HG03521 (cell line): ENCODE measurements around the gene GPN1.
"Not testable (repeated sequence)": the region's sequence is repeated elsewhere in the genome, so short reads cannot be mapped to it uniquely, and the experiment has no call there.

Source experiments
- ATAC-seq: cut with Tn5 transposase; IDR thresholded peaks from one replicate; pipeline ENCODE4 v1.9.1; 2021; ENCODE audit warnings: mild to moderate bottlenecking, moderate library complexity; ENCODE audit not compliant: unreplicated experiment

The GPN1 gene

GRCh38 chr2:27628767-27629709, at the start of gene GPN1, which contains the start of gene CCDC121:
Gene GPN1, plus strand, starts transcription at chr2:27629050. Its CDS starts 9 bp downstream, at chr2:27629059.
Gene CCDC121, minus strand, starts transcription at chr2:27629012. Its CDS starts 1,213 bp downstream, at chr2:27627799.
- peak; percentile 93 for ATAC-seq

GRCh38 chr2:27581417-27582128, 47.3 kb upstream of the GPN1 start:
- no peak for ATAC-seq

- ATAC-seq: no peak
These were observed 46.6 kb upstream of the GPN1 start for GRCh38 chr2:27582129-27582694.

GRCh38 chr2:27582695-27583389, 46.0 kb upstream of the GPN1 start, which contains the start of gene ZNF512:
Gene ZNF512, plus strand, starts transcription at chr2:27583042. Its CDS starts 71 bp downstream, at chr2:27583113.
- peak; percentile 93 for ATAC-seq

- no peak for ATAC-seq
These were observed 45.4 kb upstream of the GPN1 start for GRCh38 chr2:27583390-27583915.

- no peak for ATAC-seq
These were observed 44.3 kb upstream of the GPN1 start for GRCh38 chr2:27584597-27584996.

GRCh38 chr2:27587025-27587424, 41.8 kb upstream of the GPN1 start:
- ATAC-seq: no peak

- ATAC-seq: no peak
These were observed 40.5 kb upstream of the GPN1 start for GRCh38 chr2:27588308-27588707.

GRCh38 chr2:27591745-27592144, 37.1 kb upstream of the GPN1 start:
- ATAC-seq: no peak

- ATAC-seq: no peak
These were observed 35.6 kb upstream of the GPN1 start for GRCh38 chr2:27593240-27593639.

- ATAC-seq: not testable (repeated sequence)
These were observed 34.7 kb upstream of the GPN1 start for GRCh38 chr2:27594020-27594703.

GRCh38 chr2:27595412-27595811, 33.4 kb upstream of the GPN1 start:
- ATAC-seq: not testable (repeated sequence)

GRCh38 chr2:27596627-27597026, 32.2 kb upstream of the GPN1 start:
- no peak for ATAC-seq

GRCh38 chr2:27606611-27607010, 22.2 kb upstream of the GPN1 start:
- ATAC-seq: no peak

GRCh38 chr2:27613985-27614384, 14.9 kb upstream of the GPN1 start:
- ATAC-seq: no peak

GRCh38 chr2:27615316-27615715, 13.5 kb upstream of the GPN1 start:
- ATAC-seq: no peak

- no peak for ATAC-seq
These were observed 7.3 kb upstream of the GPN1 start for GRCh38 chr2:27621524-27621923.

GRCh38 chr2:27622921-27623384, 5.9 kb upstream of the GPN1 start:
- no peak for ATAC-seq

GRCh38 chr2:27624943-27625342, 3.9 kb upstream of the GPN1 start:
- ATAC-seq: no peak

GRCh38 chr2:27626323-27626722, 2.5 kb upstream of the GPN1 start:
- ATAC-seq: not testable (repeated sequence)
